ENCODE measurements around the gene TM9SF3.

GRCh38 chr10:96596422-96597407 lies 9.9 kb upstream of the TM9SF3 start:
- no peak for TF ChIP-seq CTCF (IDR thresholded peaks at IDR 0.05 in 4 of 5, conservative IDR thresholded peaks at IDR 0.05 in 1 of 5)
- no peak for TF ChIP-seq POLR2A (IDR thresholded peaks at IDR 0.05)

All from gastrocnemius medialis (tissue), 4 donors.